Liver (tissue), 2 donors: ENCODE results near the gene POU2F3.

ENCODE experiments used
- JUND ChIP-seq, 2 donors: IDR thresholded peaks; 2 replicates each; pipeline ENCODE4 v1.6.1; 2016; ENCODE audit warnings: antibody characterized with exemption in 2 of 2
- TF ChIP-seq, protein P1 (sequence below): IDR thresholded peaks from 2 replicates; pipeline ENCODE4 v1.6.1; 2016; ENCODE audit warnings: antibody characterized with exemption, mild to moderate bottlenecking
- donor health status: healthy.

DNA sequence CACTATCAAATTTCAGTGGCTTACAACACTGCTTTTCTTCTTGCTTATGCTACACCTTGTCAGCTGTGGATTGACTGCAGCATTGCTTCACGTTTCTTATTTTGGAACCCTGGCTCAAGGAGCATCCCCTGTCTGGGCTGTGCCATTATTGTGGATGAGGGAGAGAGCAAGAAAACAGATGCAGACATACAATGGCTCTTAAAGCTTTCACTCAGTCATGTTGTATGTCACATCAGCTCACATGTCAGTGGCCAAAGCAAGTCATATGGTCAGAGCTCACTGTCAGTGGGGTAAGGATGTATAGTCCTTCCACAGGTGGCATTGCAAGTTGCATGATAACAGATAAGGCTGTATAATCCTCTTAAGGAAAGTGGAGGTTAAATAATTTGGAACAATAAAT lies 106.3 kb downstream of the POU2F3 start:
- TF ChIP-seq, protein P1, sequence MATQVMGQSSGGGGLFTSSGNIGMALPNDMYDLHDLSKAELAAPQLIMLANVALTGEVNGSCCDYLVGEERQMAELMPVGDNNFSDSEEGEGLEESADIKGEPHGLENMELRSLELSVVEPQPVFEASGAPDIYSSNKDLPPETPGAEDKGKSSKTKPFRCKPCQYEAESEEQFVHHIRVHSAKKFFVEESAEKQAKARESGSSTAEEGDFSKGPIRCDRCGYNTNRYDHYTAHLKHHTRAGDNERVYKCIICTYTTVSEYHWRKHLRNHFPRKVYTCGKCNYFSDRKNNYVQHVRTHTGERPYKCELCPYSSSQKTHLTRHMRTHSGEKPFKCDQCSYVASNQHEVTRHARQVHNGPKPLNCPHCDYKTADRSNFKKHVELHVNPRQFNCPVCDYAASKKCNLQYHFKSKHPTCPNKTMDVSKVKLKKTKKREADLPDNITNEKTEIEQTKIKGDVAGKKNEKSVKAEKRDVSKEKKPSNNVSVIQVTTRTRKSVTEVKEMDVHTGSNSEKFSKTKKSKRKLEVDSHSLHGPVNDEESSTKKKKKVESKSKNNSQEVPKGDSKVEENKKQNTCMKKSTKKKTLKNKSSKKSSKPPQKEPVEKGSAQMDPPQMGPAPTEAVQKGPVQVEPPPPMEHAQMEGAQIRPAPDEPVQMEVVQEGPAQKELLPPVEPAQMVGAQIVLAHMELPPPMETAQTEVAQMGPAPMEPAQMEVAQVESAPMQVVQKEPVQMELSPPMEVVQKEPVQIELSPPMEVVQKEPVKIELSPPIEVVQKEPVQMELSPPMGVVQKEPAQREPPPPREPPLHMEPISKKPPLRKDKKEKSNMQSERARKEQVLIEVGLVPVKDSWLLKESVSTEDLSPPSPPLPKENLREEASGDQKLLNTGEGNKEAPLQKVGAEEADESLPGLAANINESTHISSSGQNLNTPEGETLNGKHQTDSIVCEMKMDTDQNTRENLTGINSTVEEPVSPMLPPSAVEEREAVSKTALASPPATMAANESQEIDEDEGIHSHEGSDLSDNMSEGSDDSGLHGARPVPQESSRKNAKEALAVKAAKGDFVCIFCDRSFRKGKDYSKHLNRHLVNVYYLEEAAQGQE, result no peak
- no peak for TF ChIP-seq JUND (IDR thresholded peaks at IDR 0.05)
